OCI-LY7 (cell line): ENCODE measurements around the gene PDZRN3. TPM values are rescaled to one million over a fixed set of nuclear protein-coding genes. Genes with fewer than 3 reads are reported as not detected.

Experiments
- BruUV-seq: library from RNA; stranded (reverse); fragments of 400-500 nt; replicated peaks from 2 replicates; lab custom pipeline; 2021; lab: Mats Ljungman, UMichigan
- CTCF ChIA-PET: fragments of 300-600 bp; sonication (Branson Sonifier 250); formaldehyde crosslinking; loops from one replicate; lab custom pipeline; 2022; ENCODE audit warnings: antibody characterized with exemption; ENCODE audit not compliant: unreplicated experiment; lab: Charles Lee
- POLR2A ChIA-PET: fragments of 300-600 bp; sonication (Branson Sonifier 250); formaldehyde crosslinking; loops from one replicate; lab custom pipeline; 2022; ENCODE audit warnings: antibody characterized with exemption; lab: Charles Lee
- DNase-seq: peaks from one replicate; pipeline ENCODE4 v3.0.0-alpha.2; 2015; ENCODE audit warnings: low spot score
- H2AFZ ChIP-seq: fragments of 200-600 bp; sonication (generic), shearing (Covaris generic); 2 replicates; pipeline ENCODE4 v1.6.1; 2014; ENCODE audit warnings: mild to moderate bottlenecking, antibody characterized with exemption, low read length, moderate library complexity
- H3K27ac ChIP-seq: fragments of 200-600 bp; sonication (generic); 2 replicates; pipeline ENCODE4 v1.5.1; 2014; ENCODE audit warnings: mixed run types, low read depth, mild to moderate bottlenecking, moderate library complexity, low read length, inconsistent platforms; ENCODE audit not compliant: poor library complexity, severe bottlenecking
- H3K36me3 ChIP-seq: fragments of 200-600 bp; sonication (generic); 2 replicates; pipeline ENCODE4 v1.6.1; 2014; ENCODE audit warnings: mild to moderate bottlenecking, antibody characterized with exemption, low read length, moderate library complexity, mixed read lengths; ENCODE audit not compliant: insufficient read depth
- H3K4me1 ChIP-seq: fragments of 200-600 bp; sonication (generic); 2 replicates; pipeline ENCODE4 v1.5.1; 2014; ENCODE audit warnings: mild to moderate bottlenecking, low read length; ENCODE audit not compliant: insufficient read depth, poor library complexity, severe bottlenecking
- H3K4me2 ChIP-seq: fragments of 200-600 bp; sonication (generic); 2 replicates; pipeline ENCODE4 v1.6.1; 2014; ENCODE audit warnings: mild to moderate bottlenecking, low read length
- H3K4me3 ChIP-seq: fragments of 200-600 bp; sonication (generic); 2 replicates; pipeline ENCODE4 v1.5.1; 2014; ENCODE audit warnings: mild to moderate bottlenecking, low read depth, low read length; ENCODE audit not compliant: poor library complexity, severe bottlenecking
- H3K79me2 ChIP-seq: fragments of 200-600 bp; sonication (generic); 2 replicates; pipeline ENCODE4 v1.6.1; 2016; ENCODE audit warnings: low read depth, mild to moderate bottlenecking, low read length, moderate library complexity, mixed read lengths; ENCODE audit not compliant: insufficient read depth
- H3K9me2 ChIP-seq: fragments of 200-600 bp; sonication (generic); 2 replicates; pipeline ENCODE4 v1.6.1; 2016; ENCODE audit warnings: mild to moderate bottlenecking, low read length, mixed read lengths; ENCODE audit not compliant: insufficient read depth
- H3K9me3 ChIP-seq: fragments of 200-600 bp; sonication (generic); 2 replicates; pipeline ENCODE4 v1.6.1; 2014; ENCODE audit warnings: mild to moderate bottlenecking, mixed run types, low read length, mixed read lengths
- H4K20me1 ChIP-seq: fragments of 200-600 bp; sonication (generic); 2 replicates; pipeline ENCODE4 v1.6.1; 2014; ENCODE audit warnings: mild to moderate bottlenecking, antibody characterized with exemption, low read length, moderate library complexity, mixed read lengths; ENCODE audit not compliant: insufficient read depth
- EZH2phosphoT487 ChIP-seq: fragments of 200-600 bp; sonication (generic); IDR thresholded peaks from 2 replicates; pipeline ENCODE4 v1.6.1; 2018; ENCODE audit warnings: low read depth, borderline replicate concordance, mild to moderate bottlenecking, mixed run types, antibody characterized with exemption, low read length, moderate library complexity, mixed read lengths
- intact Hi-C: fragments of 100-400 bp; cut with micrococcal nuclease; formaldehyde crosslinking; loops from one replicate; pipeline ENCODE4 v1.10.0; 2022; ENCODE audit not compliant: unreplicated experiment
- total RNA-seq, 2 experiments: library from RNA; depleted of rRNA in 1 of 2; stranded (reverse); fragments of >200 nt in 1 of 2; shearing (Covaris generic) in 1 of 2; gene quantifications; 2 replicates each; pipeline ENCODE4 v1.2.3, GENCODE V29; 2014 to 2022
- TF ChIP-seq, protein P1 (sequence below): fragments of 200-600 bp; sonication (generic); conservative IDR thresholded peaks from 2 replicates; pipeline ENCODE4 v1.5.1; 2014; ENCODE audit warnings: mild to moderate bottlenecking, antibody characterized with exemption, low read length, moderate library complexity, mixed read lengths

Gene PDZRN3
- total RNA-seq, 2 experiments from 2014 or later = 0.95 TPM; not detected in 1

GRCh38 chr3:73605861-73606260 lies 18.9 kb downstream of the PDZRN3 start:
- intact Hi-C loops = no loop called here
- TF ChIP-seq, protein P1, sequence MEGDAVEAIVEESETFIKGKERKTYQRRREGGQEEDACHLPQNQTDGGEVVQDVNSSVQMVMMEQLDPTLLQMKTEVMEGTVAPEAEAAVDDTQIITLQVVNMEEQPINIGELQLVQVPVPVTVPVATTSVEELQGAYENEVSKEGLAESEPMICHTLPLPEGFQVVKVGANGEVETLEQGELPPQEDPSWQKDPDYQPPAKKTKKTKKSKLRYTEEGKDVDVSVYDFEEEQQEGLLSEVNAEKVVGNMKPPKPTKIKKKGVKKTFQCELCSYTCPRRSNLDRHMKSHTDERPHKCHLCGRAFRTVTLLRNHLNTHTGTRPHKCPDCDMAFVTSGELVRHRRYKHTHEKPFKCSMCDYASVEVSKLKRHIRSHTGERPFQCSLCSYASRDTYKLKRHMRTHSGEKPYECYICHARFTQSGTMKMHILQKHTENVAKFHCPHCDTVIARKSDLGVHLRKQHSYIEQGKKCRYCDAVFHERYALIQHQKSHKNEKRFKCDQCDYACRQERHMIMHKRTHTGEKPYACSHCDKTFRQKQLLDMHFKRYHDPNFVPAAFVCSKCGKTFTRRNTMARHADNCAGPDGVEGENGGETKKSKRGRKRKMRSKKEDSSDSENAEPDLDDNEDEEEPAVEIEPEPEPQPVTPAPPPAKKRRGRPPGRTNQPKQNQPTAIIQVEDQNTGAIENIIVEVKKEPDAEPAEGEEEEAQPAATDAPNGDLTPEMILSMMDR = no peak
- TF ChIP-seq EZH2phosphoT487 = no peak
- H3K9me2 ChIP-seq = no peaks in the 10 kb centered on the region
- no peaks in the 10 kb centered on the region for H3K9me3 ChIP-seq
- CTCF ChIA-PET = no interaction called here
- POLR2A ChIA-PET = no interaction called here
- no peaks in the 10 kb centered on the region for H4K20me1 ChIP-seq
- no peaks in the 10 kb centered on the region for H3K36me3 ChIP-seq
- BruUV-seq = no TSS peak
- no peaks in the 10 kb centered on the region for H3K4me1 ChIP-seq
- no peak overlapping the region for H3K4me2 ChIP-seq
- H2AFZ ChIP-seq = no peak overlapping the region
- no peaks in the 10 kb centered on the region for H3K79me2 ChIP-seq
- H3K27ac ChIP-seq = no peak overlapping the region
- no peak overlapping the region for H3K4me3 ChIP-seq
- no peak for DNase-seq

GRCh38 chr3:73605412-73605811 lies 19.3 kb downstream of the PDZRN3 start:
- DNase-seq = no peak
- Histone ChIP-seq H3K79me2 (no peaks in the 10 kb centered on the region), H3K4me1 (no peaks in the 10 kb centered on the region), H3K4me3 (no peak overlapping the region), H3K27ac (no peak overlapping the region), H3K9me3 (no peaks in the 10 kb centered on the region), H3K36me3 (no peaks in the 10 kb centered on the region), H4K20me1 (no peaks in the 10 kb centered on the region), H3K4me2 (no peak overlapping the region), H2AFZ (no peak overlapping the region), H3K9me2 (no peaks in the 10 kb centered on the region)
- POLR2A ChIA-PET = interaction anchor here (0.9 kb wide), 1 partner anchor 9 kb away, joined by 4 read pairs; no protein-coding TSS in a partner anchor
- TF ChIP-seq EZH2phosphoT487 = no peak
- TF ChIP-seq, protein P1 = no peak
- CTCF ChIA-PET = no interaction called here
- intact Hi-C loops = no loop called here
- no TSS peak for BruUV-seq

DNA sequence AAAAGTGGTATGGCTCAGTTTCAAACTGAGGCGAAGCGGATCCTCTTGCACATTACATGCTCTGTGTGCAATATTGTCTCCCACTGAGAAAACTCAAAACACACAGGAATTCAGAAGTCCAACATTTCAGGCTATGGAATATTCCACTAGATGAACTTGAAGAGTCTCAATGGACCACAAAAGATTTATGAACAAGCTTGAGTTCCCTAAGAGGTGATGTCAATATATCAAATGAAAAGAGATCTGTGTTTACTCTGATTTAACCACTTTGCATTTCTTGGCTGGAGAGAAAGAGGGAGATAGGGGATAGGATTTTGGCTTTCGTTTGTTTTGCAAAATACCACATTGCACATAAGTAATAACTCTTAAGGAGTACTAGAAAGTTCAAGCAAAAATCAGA lies 20.3 kb downstream of the PDZRN3 start:
- H2AFZ ChIP-seq = no peak overlapping the region
- H3K4me2 ChIP-seq = no peak overlapping the region
- H4K20me1 ChIP-seq = no peaks in the 10 kb centered on the region
- H3K4me3 ChIP-seq = no peak overlapping the region
- no peaks in the 10 kb centered on the region for H3K9me3 ChIP-seq
- DNase-seq = no peak
- no peaks in the 10 kb centered on the region for H3K36me3 ChIP-seq
- no TSS peak for BruUV-seq
- no peaks in the 10 kb centered on the region for H3K4me1 ChIP-seq
- POLR2A ChIA-PET = interaction anchor here (0.6 to 0.9 kb wide), 2 partner anchors 10 to 409 kb away, joined by 3 to 4 read pairs; no protein-coding TSS in a partner anchor
- CTCF ChIA-PET = no interaction called here
- TF ChIP-seq, protein P1 = no peak
- no peak for TF ChIP-seq EZH2phosphoT487
- intact Hi-C loops = no loop called here
- no peaks in the 10 kb centered on the region for H3K9me2 ChIP-seq
- H3K79me2 ChIP-seq = no peaks in the 10 kb centered on the region
- no peak overlapping the region for H3K27ac ChIP-seq
